Keratinocyte (primary cell): ENCODE data around the gene ZNF598. TPM values are rescaled to one million over a fixed set of nuclear protein-coding genes. Genes with fewer than 3 reads are reported as not detected.
A peak's percentile ranks its signal among the peaks of the same experiment; 100 is the strongest.

Experiments
- DNase-seq: peaks from one replicate; pipeline ENCODE4 v3.0.0-alpha.2; 2011; ENCODE audit warnings: low read depth, missing footprints, low spot score
- FAIRE-seq: peaks from 2 replicates; lab custom pipeline; 2011; peaks lifted over from hg19 to GRCh38; lab: Jason Lieb, UNC
- H2AFZ ChIP-seq: 2 replicates; pipeline ENCODE4 v1.6.0; 2012; ENCODE audit warnings: low read length, control low read depth, inconsistent platforms; ENCODE audit not compliant: control insufficient read depth
- H3K27ac ChIP-seq: 2 replicates; pipeline ENCODE4 v1.5.1; 2011; ENCODE audit warnings: low read length; ENCODE audit not compliant: control insufficient read depth, insufficient read depth
- H3K27me3 ChIP-seq: 3 replicates; pipeline ENCODE4 v1.6.0; 2011; ENCODE audit warnings: low read length; ENCODE audit not compliant: control insufficient read depth, insufficient read depth; ENCODE audit errors: extremely low read depth
- H3K36me3 ChIP-seq, 2 experiments: 2 replicates in 1 of 2; 3 replicates in 1 of 2; pipeline ENCODE4 v1.5.1; 2011; ENCODE audit warnings: low read length in 2 of 2, mild to moderate bottlenecking in 1 of 2; ENCODE audit not compliant: control insufficient read depth in 2 of 2, insufficient read depth in 2 of 2; ENCODE audit errors: extremely low read depth in 1 of 2
- H3K4me1 ChIP-seq: 3 replicates; pipeline ENCODE4 v1.5.1; 2011; ENCODE audit warnings: low read length; ENCODE audit not compliant: control insufficient read depth, insufficient read depth; ENCODE audit errors: extremely low read depth
- H3K4me2 ChIP-seq: 3 replicates; pipeline ENCODE4 v1.6.0; 2011; ENCODE audit warnings: low read depth, low read length; ENCODE audit not compliant: control insufficient read depth, insufficient read depth; ENCODE audit errors: extremely low read depth
- H3K4me3 ChIP-seq, 3 experiments: fragments of 200-600 bp in 1 of 3; sonication (generic) in 1 of 3; 2 replicates in 2 of 3; 3 replicates in 1 of 3; pipeline ENCODE4 v1.5.1; 2011 to 2016; ENCODE audit warnings: low read length in 3 of 3, mild to moderate bottlenecking in 3 of 3, control low read depth in 2 of 3, inconsistent platforms in 1 of 3, low read depth in 1 of 3, mixed read lengths in 1 of 3, mixed run types in 1 of 3, moderate library complexity in 1 of 3; ENCODE audit not compliant: control insufficient read depth in 2 of 3, insufficient read depth in 2 of 3; ENCODE audit errors: extremely low read depth in 1 of 3
- H3K79me2 ChIP-seq: 2 replicates; pipeline ENCODE4 v1.6.0; 2012; ENCODE audit warnings: low read length; ENCODE audit not compliant: control insufficient read depth, insufficient read depth
- H3K9ac ChIP-seq: 3 replicates; pipeline ENCODE4 v1.6.0; 2011; ENCODE audit warnings: low read length; ENCODE audit not compliant: control insufficient read depth, insufficient read depth; ENCODE audit errors: extremely low read depth
- H3K9me1 ChIP-seq: 3 replicates; pipeline ENCODE4 v1.6.0; 2011; ENCODE audit warnings: low read length; ENCODE audit not compliant: control insufficient read depth, insufficient read depth; ENCODE audit errors: extremely low read depth
- H3K9me3 ChIP-seq: 2 replicates; pipeline ENCODE4 v1.5.1; 2012; ENCODE audit warnings: low read depth, low read length; ENCODE audit not compliant: control insufficient read depth
- H4K20me1 ChIP-seq: 3 replicates; pipeline ENCODE4 v1.6.0; 2011; ENCODE audit warnings: low read length; ENCODE audit not compliant: control insufficient read depth, insufficient read depth; ENCODE audit errors: extremely low read depth
- EZH2 ChIP-seq: IDR thresholded peaks from one replicate; pipeline ENCODE4 v1.6.1; 2012; ENCODE audit warnings: inconsistent platforms, mild to moderate bottlenecking, low read length, moderate library complexity
- dilution Hi-C: fragments of 300-500 bp; cut with MboI; formaldehyde crosslinking; loops from one replicate; pipeline ENCODE4 v1.7.0; 2020; ENCODE audit warnings: low sequenced_read_pairs; ENCODE audit not compliant: extremely low pct_ligation_motif_present
- polyA plus RNA-seq, 5 experiments: library from polyadenylated mRNA; depleted of rRNA in 3 of 5; stranded (reverse) in 3 of 5; stranded (forward) in 1 of 5; unstranded in 1 of 5; fragments of >200 nt; gene quantifications; 1 replicate in 1 of 5; 2 replicates in 3 of 5; 3 replicates in 1 of 5; pipeline versions ENCODE4 v1.2.1 to v1.2.3, GENCODE V29; 2011 to 2012; ENCODE audit warnings: missing spikeins in 2 of 5, low read depth in 1 of 5, low replicate concordance in 1 of 5
- TF ChIP-seq, protein P1 (sequence below), 3 experiments: IDR thresholded peaks in 1 of 3; conservative IDR thresholded peaks in 1 of 3; optimal IDR thresholded peaks in 1 of 3; 2 replicates in 2 of 3; 3 replicates in 1 of 3; pipeline versions ENCODE3 to v1.5.1; 2011; ENCODE audit warnings: low read length in 3 of 3, mild to moderate bottlenecking in 3 of 3, moderate library complexity in 2 of 3, control low read depth in 1 of 3, inconsistent platforms in 1 of 3; ENCODE audit not compliant: insufficient read depth in 2 of 3; ENCODE audit errors: extremely low read depth in 1 of 3

The ZNF598 gene
- polyA plus RNA-seq, 1 donor (not counting 4 experiments of a cell fraction or from before 2014, with no cell fraction given) = 18.0 TPM

DNA sequence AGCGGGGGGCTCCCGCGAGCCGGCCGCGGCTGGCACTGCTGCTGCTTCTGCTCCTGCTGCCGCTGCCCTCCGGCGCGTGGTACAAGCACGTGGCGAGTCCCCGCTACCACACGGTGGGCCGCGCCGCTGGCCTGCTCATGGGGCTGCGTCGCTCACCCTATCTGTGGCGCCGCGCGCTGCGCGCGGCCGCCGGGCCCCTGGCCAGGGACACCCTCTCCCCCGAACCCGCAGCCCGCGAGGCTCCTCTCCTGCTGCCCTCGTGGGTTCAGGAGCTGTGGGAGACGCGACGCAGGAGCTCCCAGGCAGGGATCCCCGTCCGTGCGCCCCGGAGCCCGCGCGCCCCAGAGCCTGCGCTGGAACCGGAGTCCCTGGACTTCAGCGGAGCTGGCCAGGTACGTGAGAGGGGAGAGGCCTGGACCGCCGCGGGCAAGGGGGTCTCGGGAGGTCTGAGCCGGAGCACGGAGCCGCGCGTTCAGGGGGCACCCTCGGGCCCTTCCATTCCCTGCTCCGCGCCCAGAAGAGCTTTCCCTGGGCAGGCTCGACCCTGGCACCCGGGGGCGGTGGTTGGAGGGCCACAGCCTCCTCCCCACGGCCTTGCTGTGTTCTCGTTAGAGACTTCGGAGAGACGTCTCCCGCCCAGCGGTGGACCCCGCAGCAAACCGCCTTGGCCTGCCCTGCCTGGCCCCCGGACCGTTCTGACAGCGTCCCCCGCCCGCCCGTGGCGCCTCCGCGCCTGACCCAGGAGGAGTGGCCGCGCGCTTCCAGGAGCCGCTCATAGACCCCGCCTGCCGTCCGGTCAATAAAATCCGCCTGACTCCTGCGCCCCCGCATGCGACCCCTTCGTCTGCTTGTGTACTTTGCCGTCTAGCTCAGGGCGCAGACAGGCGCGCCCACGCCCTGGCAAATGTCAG is 10.6 kb upstream of the ZNF598 start:
- Histone ChIP-seq H3K36me3 (no peaks in the 10 kb centered on the region), H3K9ac (no peak overlapping the region), H3K9me1 (no peaks in the 10 kb centered on the region), H3K27me3 (peaks cover 24% of the 10 kb centered on the region), H4K20me1 (no peaks in the 10 kb centered on the region), H3K79me2 (no peaks in the 10 kb centered on the region), H3K4me1 (peaks cover 17% of the 10 kb centered on the region), H3K27ac (no peak overlapping the region), H3K4me2 (no peak overlapping the region), H3K9me3 (no peaks in the 10 kb centered on the region), H2AFZ (no peak overlapping the region), H3K4me3 (no peak overlapping the region)
- DNase-seq (no peak), FAIRE-seq (no peak)
- peak; percentile 52 for TF ChIP-seq EZH2
- TF ChIP-seq, protein P1, sequence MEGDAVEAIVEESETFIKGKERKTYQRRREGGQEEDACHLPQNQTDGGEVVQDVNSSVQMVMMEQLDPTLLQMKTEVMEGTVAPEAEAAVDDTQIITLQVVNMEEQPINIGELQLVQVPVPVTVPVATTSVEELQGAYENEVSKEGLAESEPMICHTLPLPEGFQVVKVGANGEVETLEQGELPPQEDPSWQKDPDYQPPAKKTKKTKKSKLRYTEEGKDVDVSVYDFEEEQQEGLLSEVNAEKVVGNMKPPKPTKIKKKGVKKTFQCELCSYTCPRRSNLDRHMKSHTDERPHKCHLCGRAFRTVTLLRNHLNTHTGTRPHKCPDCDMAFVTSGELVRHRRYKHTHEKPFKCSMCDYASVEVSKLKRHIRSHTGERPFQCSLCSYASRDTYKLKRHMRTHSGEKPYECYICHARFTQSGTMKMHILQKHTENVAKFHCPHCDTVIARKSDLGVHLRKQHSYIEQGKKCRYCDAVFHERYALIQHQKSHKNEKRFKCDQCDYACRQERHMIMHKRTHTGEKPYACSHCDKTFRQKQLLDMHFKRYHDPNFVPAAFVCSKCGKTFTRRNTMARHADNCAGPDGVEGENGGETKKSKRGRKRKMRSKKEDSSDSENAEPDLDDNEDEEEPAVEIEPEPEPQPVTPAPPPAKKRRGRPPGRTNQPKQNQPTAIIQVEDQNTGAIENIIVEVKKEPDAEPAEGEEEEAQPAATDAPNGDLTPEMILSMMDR (optimal IDR thresholded peaks at IDR 0.05 in 1 of 3, IDR thresholded peaks at IDR 0.05 in 1 of 3, conservative IDR thresholded peaks at IDR 0.05 in 1 of 3; ENCODE audit: extremely low read depth in 1 of 3, insufficient read depth in 2 of 3, low read length in 3 of 3) = no peak
- dilution Hi-C loops = no loop called here

GRCh38 chr16:2019518-2019920 is 9.9 kb upstream of the ZNF598 start, which contains the start of gene NPW:
Gene NPW (plus strand): TSS chr16:2019785.
- Histone ChIP-seq H3K9me1 (no peaks in the 10 kb centered on the region), H3K27ac (no peak within 1 kb of the TSS), H3K27me3 (peaks cover 24% of the 10 kb centered on the region), H3K4me2 (no peak within 1 kb of the TSS), H3K4me3 (no peak within 1 kb of the TSS), H2AFZ (no peak within 1 kb of the TSS), H3K4me1 (peaks cover 20% of the 10 kb centered on the region), H4K20me1 (no peaks in the 10 kb centered on the region), H3K9ac (no peak within 1 kb of the TSS), H3K79me2 (no peaks in the 10 kb centered on the region), H3K9me3 (no peaks in the 10 kb centered on the region), H3K36me3 (no peaks in the 10 kb centered on the region)
- FAIRE-seq (no peak), DNase-seq (no peak)
- dilution Hi-C loops = no loop called here
- no peak for TF ChIP-seq EZH2
- TF ChIP-seq, protein P1 (optimal IDR thresholded peaks at IDR 0.05 in 1 of 3, IDR thresholded peaks at IDR 0.05 in 1 of 3, conservative IDR thresholded peaks at IDR 0.05 in 1 of 3; ENCODE audit: extremely low read depth in 1 of 3, insufficient read depth in 2 of 3, low read length in 3 of 3) = no peak
